DMS 273 (cell line): ENCODE data around the gene KRT80.
A peak's percentile ranks its signal among the peaks of the same experiment; 100 is the strongest.

ENCODE experiments used
- DNase-seq: peaks from one replicate; lab custom pipeline; 2025; ENCODE audit not compliant: unreplicated experiment; lab: John Stamatoyannopoulos, UW

The KRT80 gene

DNA sequence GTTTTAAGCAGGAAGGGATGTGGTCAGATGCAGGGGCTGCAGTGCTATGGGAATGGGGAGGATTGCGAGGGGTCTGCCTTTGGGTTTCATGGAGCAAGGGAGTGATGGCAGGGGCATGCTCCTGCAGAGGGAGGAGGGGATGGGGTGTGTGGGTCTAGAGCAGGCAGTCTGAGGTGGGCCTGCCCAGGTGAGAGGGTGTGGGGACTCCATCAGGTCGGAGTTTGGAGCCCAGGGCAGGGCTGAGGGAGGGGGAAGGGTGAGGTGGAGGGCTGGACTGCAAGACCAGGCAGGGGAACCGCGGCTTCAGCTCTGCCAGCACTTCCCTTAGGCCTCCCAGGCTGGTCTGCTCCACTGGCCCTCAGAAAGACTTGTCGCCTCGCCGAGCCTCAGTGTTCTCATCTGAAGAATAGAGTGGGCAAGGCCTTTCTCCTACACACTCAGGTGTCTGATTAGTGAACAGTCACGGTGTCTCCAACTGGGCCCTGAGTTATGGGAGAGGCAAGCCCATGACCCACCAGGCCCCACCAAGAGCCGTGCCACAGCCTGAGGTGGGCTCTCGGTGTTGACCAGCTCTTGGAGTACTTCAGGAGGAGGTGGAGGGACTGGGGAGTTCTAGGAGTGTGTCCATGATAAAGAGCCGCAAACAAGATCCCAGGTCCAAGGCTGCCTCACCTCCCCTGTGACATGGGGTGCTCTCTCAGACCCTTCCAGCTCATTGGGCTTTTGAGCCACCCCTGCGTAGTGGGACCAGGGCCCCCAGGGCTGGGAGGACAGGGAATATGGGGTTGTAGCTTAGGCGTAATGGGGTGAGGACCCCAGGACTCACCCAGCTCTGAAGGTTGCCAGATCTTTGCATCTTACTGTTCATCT is 20.1 kb upstream of the KRT80 start:
- no peak for DNase-seq

DNA sequence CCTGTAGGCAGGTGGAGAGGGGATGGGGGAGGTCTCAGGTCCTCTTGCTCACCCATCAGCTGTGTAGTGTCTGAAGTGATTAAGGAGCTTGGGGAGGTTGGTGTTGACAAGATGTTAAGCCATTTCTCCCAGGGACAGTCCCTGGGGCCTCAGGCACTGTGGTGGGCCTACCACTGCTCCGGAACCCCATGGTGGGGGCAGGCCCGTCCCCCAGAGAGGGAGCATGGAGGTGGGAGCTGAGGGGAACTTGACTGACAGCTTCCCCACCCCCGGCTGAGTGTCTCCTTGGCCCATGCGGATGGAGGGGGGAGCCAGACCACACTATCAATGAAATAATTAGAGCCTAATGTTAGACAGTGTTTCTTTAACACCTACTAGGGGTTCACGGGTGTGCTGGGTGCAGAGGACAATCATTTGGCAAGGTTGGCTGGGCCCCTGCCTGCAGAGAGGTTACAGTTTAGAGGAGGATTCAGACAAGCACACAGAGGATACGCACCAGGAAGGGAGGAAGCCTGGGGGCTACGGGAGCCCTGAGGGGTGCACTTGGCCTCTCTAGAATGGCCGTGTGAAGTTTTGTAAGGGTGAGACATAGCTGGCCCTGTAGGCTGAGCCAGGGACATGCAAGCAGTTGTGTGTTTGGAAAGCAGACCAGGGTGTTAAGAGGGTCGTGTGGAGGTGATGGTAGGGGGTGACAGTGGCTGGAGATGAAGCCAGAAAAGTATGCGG is 19.3 kb upstream of the KRT80 start:
- no peak for DNase-seq

DNA sequence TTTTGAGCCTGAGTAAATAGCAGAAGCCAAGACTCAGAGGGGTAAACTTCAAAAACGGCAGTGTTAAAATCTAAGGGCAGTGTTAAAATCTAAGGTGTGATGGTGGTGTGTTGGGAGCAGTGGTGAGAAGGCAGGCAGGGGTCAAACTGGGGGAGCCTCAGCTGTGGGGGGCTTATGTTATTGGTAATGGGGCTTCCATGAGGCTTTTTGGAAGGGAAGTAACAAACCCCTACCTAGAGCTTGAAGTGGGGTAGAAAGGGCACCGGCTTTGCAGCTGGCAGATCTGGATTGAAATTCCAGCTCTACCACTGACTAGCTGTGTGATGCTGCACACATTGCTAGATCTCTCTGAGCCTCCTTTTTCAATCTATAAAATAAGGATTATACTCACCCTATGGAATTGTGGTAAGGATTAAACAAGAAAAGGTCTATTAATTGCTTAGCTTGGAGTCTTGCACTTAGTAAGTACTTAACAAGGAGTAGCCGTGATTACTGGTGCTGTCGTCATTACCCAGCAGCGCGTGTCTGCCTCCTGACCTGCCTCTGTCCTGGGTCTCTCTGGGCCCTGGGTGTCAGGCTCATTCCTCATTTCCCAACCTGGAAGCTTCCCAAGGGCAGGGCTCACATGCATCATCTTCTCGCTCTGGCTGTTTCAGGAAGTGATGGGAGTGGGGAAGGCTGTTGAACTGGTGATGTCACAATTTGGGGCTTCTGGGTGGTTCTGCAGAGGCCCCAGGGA is 18.5 kb upstream of the KRT80 start:
- DNase-seq: no peak

DNA sequence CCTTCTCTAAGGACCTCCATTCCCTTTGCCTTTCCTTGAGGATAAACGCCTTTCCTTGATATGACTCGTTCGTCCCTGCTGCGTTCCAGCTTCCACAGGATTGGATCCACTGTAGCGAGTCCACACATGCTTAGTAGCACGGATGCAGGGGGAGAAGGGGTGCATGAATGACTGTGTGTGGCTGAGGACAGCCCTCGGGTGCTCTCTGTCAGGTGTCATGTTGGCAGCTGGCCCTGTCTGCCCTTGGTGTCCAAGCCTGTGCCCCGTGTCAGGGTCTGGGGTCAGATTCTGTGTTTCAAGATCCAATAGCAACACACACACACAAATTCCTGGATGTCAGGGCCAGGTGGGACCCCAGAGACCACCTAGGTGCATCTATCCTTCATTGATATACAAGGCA is 17.5 kb upstream of the KRT80 start:
- no peak for DNase-seq

DNA sequence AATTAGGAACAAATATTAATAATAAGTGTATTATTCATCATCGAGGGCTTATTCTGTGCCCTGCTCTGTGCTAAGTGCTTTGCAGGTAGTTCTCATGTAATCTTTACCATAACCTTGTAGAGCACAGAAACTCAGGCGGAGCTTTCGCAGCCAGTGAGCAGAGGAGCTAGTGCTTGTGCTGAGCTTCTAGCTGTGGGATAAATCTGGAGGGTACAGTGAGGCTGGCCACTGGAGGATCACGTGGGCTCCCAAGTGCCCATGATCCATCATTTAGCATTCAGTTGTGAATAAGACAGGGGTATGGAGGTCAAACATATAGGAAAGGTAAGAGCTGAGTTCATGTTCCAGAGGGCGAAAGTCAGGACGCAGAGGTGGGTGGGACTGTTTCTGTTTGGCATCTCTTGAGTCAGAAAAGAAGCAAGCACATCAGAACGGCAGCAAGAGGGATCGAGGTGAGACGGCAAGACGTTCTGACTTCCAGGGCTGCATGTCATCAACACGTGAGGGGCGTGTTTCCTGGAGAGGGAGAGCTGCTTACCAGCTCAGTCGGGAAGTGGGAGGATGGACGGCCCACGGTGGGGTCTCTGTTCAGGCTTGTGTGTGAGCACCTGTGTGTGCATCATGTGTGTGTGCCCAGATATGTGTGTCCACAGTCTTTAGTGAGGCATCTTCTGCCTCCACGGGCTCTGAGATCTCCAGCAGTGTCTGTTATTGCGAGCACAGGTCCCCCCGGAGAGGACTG is 16.8 kb upstream of the KRT80 start:
- DNase-seq: no peak

DNA sequence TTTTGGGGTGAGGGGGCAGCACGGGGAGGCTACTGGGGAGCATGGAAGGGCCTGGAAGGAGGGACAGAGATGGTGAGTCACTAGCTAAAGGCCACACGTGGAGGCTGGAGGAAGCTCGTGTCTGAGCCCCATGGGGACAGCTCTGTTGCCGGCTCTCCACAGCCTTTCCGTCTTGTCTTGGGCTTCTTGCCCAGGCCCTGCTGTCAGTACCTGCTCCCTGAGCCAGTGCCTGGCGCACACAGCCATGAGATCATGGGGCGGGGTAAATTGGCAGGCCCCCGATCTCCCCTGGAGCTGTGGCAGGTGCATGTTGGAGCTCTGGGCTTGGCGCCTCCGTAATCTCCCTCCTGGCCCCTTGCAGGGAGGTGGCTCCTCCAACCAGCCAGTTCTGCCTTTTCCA is 16.1 kb upstream of the KRT80 start:
- peak; percentile 71 for DNase-seq

DNA sequence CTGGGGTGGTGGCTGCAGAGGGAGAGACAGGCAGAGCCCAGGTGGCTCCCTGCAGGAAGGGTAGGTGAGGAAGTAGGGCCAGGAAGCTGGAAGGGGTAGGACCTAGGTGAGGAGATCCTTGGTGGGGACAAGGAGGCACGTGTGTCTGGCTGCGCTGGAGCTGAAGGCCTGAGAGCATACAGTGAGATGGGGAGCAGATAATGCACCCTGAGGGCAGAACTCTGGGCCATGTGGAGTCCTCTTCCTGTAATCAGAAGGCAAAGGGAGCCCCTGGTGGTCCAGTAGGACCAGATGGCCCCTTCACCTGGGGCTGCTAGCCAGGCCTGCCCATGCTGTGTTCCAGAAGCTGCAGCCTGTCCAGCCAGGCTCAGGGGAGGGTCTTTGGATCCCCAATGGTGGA is 15.3 kb upstream of the KRT80 start:
- no peak for DNase-seq

DNA sequence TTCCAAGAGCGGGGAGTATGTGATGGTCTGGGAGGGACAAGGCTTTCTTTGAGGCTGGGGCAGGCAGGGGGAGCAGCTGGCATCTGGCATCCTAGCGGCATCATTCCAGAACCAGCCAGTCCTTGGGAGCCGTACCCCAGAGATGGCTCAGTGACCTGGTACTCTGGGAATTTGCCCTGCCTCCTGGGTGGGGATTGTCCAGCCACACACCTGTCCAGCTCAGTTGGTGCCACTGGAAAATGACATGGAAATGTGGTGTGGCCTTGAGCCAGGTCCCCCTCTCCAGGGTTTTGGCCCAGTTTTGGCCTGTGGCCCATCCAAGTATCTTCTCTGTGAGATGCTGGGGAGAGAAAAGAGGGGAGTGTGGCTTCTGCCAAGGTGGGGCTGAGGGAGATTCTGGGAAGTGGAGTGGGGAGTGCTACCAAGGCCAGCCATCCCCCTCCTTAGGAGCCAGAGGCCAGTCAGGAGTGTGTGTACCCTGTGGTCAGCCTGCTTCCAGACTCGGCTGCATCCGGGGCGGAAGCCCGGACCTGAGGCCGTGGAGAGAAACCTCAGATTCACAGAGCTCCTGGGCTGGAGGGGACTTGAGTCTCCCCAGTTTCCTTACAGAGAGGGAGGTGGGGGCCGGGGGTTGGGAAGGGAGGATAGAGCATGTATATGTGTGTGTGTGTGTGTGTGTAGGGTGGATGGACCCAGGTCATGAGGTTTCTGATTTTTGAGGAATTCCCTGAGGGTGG is 14.7 kb upstream of the KRT80 start:
- DNase-seq: no peak

DNA sequence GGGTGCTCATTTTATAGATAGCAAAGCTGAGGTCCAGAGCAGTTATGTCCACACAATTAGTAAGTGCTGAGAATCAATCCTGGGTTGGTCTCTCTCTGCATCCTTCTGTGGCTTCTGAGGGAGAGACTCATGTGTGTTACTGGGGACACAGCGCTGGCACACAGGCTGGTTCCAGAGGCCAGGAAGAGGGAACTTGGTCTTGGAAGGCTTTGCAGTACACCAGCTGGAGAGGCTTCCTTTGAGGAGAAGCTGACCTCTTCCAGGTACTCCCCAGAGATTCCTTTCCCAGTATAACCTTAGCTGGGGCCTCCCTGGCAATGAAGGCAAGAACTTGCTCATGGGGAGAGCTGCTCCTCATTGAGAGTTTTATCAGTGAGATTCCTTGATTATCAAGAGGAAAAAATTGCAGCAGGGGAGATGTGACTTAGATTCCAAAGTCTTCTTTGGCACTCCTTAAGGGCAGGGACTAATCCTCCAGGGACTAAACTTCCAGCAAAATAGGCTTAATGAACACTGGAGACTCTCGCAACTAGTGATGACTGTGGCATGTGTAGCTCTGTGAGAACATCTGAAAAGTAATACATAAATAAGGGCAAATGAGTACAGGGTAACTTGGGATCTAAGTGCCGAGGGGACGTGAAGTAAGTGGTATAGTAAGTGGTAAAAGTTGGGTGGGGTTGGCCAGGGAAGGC is 13.9 kb upstream of the KRT80 start:
- DNase-seq: no peak

DNA sequence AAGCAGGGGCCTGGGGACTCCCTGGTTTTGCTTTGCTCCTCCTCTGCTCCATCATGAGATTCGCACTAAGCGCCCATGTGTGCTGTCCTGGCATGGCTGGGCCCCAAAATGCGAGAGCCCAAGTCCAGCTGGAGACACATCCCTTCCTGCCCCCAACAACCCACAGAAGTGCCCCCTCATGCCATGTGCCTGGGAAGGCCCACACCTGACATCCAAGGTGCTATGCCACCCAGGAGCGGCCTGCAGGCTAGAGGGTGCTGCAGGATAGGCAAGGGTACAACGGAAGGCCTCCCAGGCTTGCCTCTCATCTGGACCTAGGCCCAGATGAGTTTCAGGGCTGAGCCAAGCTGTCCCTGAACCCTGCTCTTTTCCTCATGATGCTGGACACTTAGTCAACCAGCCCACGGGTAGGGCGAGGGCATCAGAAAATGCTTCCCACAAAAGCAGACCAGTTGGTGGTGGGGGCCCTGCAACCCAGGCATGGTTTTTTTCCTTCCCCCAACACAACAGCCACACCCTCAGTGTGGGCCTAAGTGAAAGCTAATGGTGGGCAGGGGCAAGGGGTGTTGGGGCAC is 13.2 kb upstream of the KRT80 start:
- DNase-seq: no peak

DNA sequence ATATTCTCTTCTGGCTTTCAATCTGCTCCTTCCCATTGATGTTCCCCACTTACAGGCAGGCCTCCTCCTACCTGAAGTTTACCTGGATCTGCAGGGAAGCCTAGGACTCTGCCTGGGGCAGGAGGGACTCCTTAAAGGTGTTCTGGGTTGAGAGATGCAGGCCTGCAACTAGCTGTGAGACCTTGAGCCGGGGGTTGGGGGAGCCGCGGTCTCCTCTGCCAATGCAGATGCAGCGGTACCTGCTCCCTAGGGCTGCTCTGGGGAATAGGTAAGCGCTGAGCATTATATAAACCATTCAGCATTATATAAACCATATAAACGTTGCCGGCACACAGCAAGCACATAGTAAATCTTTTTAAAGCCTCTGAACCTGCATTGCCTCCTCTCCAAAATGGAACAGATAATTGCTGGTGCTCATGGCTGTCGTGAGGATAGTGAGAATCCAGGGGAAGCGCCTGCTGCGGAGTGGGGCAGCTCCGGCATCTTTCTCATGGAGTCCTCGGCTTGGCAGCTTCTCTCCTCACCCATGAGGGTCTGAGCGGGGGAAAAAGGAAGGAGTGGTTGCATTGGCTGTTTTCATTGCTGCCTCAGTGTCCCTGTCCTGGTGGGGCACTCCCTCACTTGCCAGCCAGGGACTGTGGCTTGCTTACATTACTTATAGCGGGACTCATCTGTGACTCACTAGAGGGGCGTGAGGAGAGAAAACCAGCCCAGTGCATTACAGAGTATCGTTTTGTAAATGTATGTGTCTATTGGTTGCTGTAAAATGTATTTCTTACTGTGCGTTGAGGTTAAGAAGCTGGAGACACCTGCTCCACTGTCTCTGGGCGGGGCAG is 12.5 kb upstream of the KRT80 start:
- DNase-seq: no peak

DNA sequence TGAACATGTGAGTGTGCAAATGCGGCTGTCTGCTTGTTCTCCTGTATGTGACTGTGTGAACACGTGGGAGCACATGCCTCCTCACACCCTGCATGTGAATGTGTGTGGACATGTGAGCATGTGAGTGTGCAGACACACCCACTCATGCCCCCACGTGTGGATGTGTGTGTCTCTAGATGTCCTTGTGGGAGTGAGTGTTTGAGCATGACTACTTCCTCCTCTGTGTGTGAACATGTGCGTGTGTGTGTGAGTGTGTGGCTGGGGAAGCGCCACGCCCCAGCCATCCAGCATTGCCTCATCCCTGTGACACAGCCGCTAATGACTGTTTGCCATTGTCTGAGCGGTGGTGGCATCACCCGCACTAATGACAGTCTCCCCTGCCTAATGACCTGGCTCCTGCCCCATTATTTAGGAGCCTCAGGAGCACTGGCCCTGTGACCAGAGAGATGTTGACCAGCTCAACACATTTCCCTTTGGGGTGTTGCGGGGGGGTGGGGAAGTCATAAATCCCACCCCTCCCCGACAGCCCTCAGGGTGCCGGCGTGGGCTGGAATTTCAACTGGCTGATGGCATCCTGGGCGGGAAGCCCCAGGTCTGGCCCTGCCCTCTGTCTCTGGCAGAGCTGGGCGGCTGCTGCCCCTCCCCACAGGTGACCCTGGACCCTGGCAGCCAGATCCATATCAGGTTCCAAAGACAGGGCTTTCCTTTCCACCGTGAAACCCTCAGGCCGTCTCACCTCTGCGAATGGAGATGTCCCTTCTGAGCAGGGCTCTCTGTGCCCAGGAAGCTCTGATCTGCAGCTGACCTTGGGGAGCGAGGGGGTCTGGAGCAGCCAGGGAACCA is 11.5 kb upstream of the KRT80 start:
- no peak for DNase-seq

DNA sequence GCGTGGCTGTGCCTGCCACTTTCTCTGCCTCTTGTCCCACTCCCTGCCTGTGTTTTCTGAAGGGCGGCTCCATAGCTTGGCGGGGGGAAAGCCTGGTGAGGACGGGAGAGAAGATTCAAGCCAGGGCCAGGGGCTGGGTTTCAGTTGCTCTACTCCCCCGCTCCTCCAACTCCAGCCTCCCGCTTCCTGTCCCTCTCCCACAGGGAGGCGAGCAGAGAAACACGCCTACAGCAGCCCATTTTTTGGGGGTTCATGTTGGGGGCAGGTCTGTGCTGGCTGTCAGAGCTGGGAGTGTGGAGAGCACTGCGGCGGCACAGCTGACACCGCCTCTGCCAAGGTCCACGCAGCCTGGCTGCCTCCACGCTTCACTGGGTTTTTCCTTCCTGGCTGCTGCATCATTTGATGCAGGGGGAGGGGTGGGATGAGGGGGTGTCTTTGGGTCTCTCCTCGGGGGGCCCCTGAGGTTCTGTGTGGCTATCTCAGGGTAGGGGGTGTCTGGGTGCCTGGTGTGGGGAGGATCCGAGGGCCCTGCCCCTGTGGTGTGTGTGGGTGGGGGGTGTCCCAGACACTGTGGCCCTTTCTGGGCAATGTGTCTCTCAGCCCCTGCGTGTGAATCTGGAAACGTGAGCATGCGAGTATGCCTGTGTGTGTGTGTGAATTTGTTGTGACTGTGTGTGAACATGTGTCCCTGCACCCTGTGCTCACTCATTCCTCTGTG is 10.7 kb upstream of the KRT80 start:
- no peak for DNase-seq

DNA sequence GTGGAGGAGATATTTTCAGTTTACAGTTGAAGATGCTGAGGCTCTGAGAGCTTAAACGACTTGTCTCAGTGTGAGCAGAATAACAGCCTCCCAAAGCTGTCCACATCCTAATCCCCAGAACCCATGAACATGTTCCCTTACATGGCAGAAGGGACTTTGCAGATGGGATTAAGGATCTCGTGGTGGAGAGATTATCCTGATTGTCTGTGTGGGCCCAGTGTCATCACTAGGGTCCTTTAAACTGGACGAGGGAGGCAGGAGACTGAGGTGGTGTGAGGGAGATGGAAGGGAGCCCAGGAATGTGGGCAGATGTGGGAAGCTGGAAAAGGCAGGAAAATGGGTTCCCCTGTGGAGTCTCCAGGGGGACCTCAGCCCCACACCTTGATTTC is 9.6 kb upstream of the KRT80 start:
- DNase-seq: no peak

DNA sequence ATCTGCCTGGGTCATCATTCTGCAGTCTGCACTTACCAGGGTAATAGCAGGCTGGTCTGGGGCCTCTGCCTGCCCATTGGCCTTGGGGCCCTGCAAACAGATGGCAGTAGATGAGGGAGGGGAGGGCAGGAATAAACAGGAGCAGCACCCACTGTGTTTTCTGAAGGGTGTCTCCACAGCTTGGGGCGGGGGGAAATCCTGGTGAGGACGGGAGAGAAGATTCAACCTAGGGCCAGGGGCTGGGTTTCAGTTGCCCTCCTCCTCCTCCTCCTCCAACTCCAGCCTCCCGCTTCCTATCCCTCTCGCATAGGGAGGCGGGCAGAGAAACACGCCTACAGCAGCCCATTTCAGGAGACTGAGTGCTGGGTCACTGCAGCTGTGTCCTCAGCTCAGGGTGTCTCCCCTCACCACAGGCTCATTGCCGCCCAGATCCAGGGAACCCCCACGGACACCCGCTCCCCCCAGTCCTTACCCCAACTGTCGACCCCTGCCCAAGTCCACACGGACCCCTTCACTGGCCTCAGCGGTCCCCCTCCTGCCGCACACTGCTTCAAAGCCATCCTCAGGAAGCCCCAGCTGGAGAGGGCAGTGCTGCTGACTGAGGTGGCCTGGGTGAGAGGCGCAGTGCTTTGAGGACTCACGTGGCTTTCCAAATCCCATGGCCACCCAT is 9.1 kb upstream of the KRT80 start:
- peak; percentile 31 for DNase-seq

DNA sequence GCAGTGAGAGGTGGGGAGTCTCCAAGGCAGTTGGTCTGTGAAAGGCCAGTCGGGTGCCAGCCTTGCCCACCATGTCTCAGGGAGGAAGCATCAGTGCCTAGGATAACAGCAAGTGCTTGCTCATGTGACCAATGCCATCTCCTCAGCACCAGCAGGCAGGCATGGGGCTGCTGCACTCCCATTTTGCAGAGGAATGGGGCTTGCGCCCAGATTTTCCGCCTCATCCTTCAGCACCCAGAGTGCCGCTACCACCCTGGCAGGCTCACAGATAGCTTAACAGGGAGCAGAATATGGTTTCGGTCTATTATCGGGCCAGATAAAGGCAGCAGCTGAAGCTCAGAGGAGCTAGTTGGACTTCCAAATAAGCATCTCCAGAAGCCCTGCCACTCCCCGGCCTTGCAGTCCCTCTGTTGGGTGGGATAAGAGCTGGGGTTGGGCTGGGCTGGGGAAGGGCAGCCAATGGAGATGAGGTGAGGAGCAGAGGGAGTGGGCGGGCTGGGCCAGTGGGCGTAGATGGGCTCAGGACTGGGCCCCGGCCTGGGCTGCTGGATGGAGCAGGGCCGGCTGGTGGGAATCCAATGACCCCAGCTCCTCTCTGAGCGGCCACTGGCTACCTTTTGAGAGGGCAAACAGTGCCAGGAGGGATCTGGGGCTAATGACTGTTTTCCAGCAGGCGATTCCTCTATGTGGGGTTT is 8.4 kb upstream of the KRT80 start:
- peak; percentile 40 for DNase-seq
